ENCODE results near the gene PFDN6. TPM values are rescaled to one million over a fixed set of nuclear protein-coding genes. Genes with fewer than 3 reads are reported as not detected.

PFDN6 gene
- total and polyA plus RNA-seq, 2 of the 13 experiments (the other 11 are each of a cell fraction or from before 2014, with no cell fraction given) = 75.5 to 87.0 TPM

- TF ChIP-seq HOXA5 (CRISPR knock-in tag; IDR thresholded peaks at IDR 0.05) (no peak), ZNF329 (CRISPR knock-in tag; IDR thresholded peaks at IDR 0.05; ENCODE audit: low read depth) (peak; percentile 69; the same call in 1 of the 2 replicates), ZNF512B (CRISPR knock-in tag; IDR thresholded peaks at IDR 0.05; ENCODE audit: borderline replicate concordance) (no peak), ZNF24 (IDR thresholded peaks at IDR 0.05) (no peak), SMAD9 (CRISPR knock-in tag; IDR thresholded peaks at IDR 0.05) (no peak), ZNF543 (CRISPR knock-in tag; IDR thresholded peaks at IDR 0.05) (peak; percentile 81), RCOR2 (CRISPR knock-in tag; IDR thresholded peaks at IDR 0.05) (peak; percentile 66; the same call in 1 of the 2 replicates), ZNF770 (CRISPR knock-in tag; IDR thresholded peaks at IDR 0.05) (peak; percentile 89), NCOA5 (CRISPR knock-in tag; IDR thresholded peaks at IDR 0.05) (no peak), HDAC6 (IDR thresholded peaks at IDR 0.05; ENCODE audit: low read depth, low read length) (no peak), CBX2 (IDR thresholded peaks at IDR 0.05; ENCODE audit: low read depth, low read length) (no peak), CBX2 (CRISPR knock-in tag; IDR thresholded peaks at IDR 0.05; ENCODE audit: low read depth) (no peak), ARID3A (IDR thresholded peaks at IDR 0.05; ENCODE audit: low read depth, low read length) (no peak)
- TF ChIP-seq, protein P1, sequence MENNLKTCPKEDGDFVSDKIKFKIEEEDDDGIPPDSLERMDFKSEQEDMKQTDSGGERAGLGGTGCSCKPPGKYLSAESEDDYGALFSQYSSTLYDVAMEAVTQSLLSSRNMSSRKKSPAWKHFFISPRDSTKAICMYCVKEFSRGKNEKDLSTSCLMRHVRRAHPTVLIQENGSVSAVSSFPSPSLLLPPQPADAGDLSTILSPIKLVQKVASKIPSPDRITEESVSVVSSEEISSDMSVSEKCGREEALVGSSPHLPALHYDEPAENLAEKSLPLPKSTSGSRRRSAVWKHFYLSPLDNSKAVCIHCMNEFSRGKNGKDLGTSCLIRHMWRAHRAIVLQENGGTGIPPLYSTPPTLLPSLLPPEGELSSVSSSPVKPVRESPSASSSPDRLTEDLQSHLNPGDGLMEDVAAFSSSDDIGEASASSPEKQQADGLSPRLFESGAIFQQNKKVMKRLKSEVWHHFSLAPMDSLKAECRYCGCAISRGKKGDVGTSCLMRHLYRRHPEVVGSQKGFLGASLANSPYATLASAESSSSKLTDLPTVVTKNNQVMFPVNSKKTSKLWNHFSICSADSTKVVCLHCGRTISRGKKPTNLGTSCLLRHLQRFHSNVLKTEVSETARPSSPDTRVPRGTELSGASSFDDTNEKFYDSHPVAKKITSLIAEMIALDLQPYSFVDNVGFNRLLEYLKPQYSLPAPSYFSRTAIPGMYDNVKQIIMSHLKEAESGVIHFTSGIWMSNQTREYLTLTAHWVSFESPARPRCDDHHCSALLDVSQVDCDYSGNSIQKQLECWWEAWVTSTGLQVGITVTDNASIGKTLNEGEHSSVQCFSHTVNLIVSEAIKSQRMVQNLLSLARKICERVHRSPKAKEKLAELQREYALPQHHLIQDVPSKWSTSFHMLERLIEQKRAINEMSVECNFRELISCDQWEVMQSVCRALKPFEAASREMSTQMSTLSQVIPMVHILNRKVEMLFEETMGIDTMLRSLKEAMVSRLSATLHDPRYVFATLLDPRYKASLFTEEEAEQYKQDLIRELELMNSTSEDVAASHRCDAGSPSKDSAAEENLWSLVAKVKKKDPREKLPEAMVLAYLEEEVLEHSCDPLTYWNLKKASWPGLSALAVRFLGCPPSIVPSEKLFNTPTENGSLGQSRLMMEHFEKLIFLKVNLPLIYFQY (CRISPR knock-in tag; IDR thresholded peaks at IDR 0.05; ENCODE audit: borderline replicate concordance) = no peak; the same call in 1 of the 2 replicates
- TF ChIP-seq, protein P2, sequence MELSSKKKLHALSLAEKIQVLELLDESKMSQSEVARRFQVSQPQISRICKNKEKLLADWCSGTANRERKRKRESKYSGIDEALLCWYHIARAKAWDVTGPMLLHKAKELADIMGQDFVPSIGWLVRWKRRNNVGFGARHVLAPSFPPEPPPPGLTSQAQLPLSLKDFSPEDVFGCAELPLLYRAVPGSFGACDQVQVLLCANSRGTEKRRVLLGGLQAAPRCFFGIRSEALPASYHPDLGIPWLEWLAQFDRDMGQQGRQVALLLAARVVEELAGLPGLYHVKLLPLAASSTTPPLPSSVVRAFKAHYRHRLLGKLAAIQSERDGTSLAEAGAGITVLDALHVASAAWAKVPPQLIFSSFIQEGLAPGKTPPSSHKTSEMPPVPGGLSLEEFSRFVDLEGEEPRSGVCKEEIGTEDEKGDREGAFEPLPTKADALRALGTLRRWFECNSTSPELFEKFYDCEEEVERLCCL (CRISPR knock-in tag; IDR thresholded peaks at IDR 0.05; ENCODE audit: borderline replicate concordance) = peak; percentile 57; the same call in 1 of the 2 replicates
These were observed 40.3 kb upstream of the PFDN6 start (continued) for GRCh38 chr6:33248932-33249731.
